ENCODE measurements around the gene SNAP23.

SNAP23 gene

GRCh38 chr15:42490671-42491538 is 4.5 kb upstream of the SNAP23 start, which contains the start of gene ZNF106:
Gene ZNF106 (minus strand): TSS chr15:42491141. CDS start chr15:42472289, 18,852 bp downstream.
- H3K4me3 ChIP-seq (ENCODE audit: low read length) = peak within 1 kb of the TSS; percentile 92
- no peaks in the 10 kb centered on the region for H3K9me3 ChIP-seq (ENCODE audit: control insufficient read depth, insufficient read depth, low read length)
- H3K4me1 ChIP-seq (ENCODE audit: control insufficient read depth, low read length) = peaks cover 45% of the 10 kb centered on the region
- TF ChIP-seq, protein P1, sequence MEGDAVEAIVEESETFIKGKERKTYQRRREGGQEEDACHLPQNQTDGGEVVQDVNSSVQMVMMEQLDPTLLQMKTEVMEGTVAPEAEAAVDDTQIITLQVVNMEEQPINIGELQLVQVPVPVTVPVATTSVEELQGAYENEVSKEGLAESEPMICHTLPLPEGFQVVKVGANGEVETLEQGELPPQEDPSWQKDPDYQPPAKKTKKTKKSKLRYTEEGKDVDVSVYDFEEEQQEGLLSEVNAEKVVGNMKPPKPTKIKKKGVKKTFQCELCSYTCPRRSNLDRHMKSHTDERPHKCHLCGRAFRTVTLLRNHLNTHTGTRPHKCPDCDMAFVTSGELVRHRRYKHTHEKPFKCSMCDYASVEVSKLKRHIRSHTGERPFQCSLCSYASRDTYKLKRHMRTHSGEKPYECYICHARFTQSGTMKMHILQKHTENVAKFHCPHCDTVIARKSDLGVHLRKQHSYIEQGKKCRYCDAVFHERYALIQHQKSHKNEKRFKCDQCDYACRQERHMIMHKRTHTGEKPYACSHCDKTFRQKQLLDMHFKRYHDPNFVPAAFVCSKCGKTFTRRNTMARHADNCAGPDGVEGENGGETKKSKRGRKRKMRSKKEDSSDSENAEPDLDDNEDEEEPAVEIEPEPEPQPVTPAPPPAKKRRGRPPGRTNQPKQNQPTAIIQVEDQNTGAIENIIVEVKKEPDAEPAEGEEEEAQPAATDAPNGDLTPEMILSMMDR (IDR thresholded peaks at IDR 0.05; ENCODE audit: low read depth, low read length, poor library complexity, severe bottlenecking) = peak; percentile 48
- TF ChIP-seq EZH2phosphoT487 (IDR thresholded peaks at IDR 0.05; ENCODE audit: borderline replicate concordance, low read length) = no peak
- H3K27me3 ChIP-seq (ENCODE audit: control insufficient read depth, low read length) = no peaks in the 10 kb centered on the region
- H3K79me2 ChIP-seq (ENCODE audit: control insufficient read depth, low read length) = peaks cover 55% of the 10 kb centered on the region
- peak within 1 kb of the TSS; percentile 96 for H3K4me2 ChIP-seq (ENCODE audit: low read length)
- H4K20me1 ChIP-seq (ENCODE audit: control insufficient read depth, insufficient read depth, low read depth, low read length) = no peaks in the 10 kb centered on the region
- H3F3A ChIP-seq (ENCODE audit: control insufficient read depth, insufficient read depth) = peaks cover 7% of the 10 kb centered on the region; the same call in 1 of the 2 replicates
- peak within 1 kb of the TSS; percentile 85 for H3K27ac ChIP-seq (ENCODE audit: low read depth, low read length)
- H3K36me3 ChIP-seq (ENCODE audit: control insufficient read depth, low read length) = peaks cover 4% of the 10 kb centered on the region
- no peaks in the 10 kb centered on the region for H3K9me2 ChIP-seq (replicated peaks; ENCODE audit: control insufficient read depth, low read length)

DNA sequence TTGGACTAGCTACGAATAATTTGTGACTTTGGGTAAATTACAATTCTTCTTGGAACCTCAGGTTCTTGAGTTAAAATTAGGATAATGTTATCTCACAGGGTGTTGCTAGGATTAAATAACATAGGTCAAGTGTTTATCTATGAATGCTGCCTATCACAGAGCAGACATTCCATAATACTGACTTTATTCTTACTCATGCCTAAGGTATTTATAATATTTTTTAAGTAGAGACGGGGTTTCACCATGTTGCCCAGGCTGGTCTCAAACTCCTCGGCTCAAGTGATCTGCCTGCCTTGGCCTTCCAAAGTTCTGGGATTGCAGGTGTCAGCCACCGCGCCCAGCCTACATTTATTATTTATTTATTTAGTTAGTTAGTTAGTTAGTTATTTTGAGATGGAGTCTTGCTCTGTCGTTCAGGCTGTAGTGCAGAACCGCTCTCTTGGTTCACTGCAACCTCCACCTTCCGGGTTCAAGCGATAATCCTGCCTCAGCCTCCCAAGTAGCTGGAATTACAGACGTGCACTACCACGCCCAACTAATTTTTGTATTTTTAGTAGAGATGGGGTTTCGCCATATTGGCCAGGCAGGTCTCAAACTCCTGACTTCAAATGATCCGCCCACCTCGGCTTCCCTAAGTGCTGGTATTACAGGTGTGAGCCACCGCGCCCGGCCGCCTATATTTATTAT is 3.8 kb upstream of the SNAP23 start:
- Histone ChIP-seq H3K4me2 (ENCODE audit: low read length) (peak overlapping the region; percentile 96), H3K79me2 (ENCODE audit: control insufficient read depth, low read length) (peaks cover 55% of the 10 kb centered on the region)

GRCh38 chr15:42493679-42494078 is 1.8 kb upstream of the SNAP23 start:
- H3K36me3 ChIP-seq (ENCODE audit: control insufficient read depth, low read length) = peaks cover under 1% of the 10 kb centered on the region
- peak overlapping the region; percentile 76 for H3K4me2 ChIP-seq (ENCODE audit: low read length)
- peak overlapping the region; percentile 80 for H3K27ac ChIP-seq (ENCODE audit: low read depth, low read length)
- no peaks in the 10 kb centered on the region for H3K9me3 ChIP-seq (ENCODE audit: control insufficient read depth, insufficient read depth, low read length)
- peaks cover 10% of the 10 kb centered on the region for H3F3A ChIP-seq (ENCODE audit: control insufficient read depth, insufficient read depth)
- H3K4me3 ChIP-seq (ENCODE audit: low read length) = peak overlapping the region; percentile 65
- H4K20me1 ChIP-seq (ENCODE audit: control insufficient read depth, insufficient read depth, low read depth, low read length) = no peaks in the 10 kb centered on the region
- no peaks in the 10 kb centered on the region for H3K9me2 ChIP-seq (replicated peaks; ENCODE audit: control insufficient read depth, low read length)
- H3K27me3 ChIP-seq (ENCODE audit: control insufficient read depth, low read length) = no peaks in the 10 kb centered on the region
- H3K79me2 ChIP-seq (ENCODE audit: control insufficient read depth, low read length) = peaks cover 56% of the 10 kb centered on the region
- TF ChIP-seq, protein P1 (IDR thresholded peaks at IDR 0.05; ENCODE audit: low read depth, low read length, poor library complexity, severe bottlenecking) = no peak
- no peak for TF ChIP-seq EZH2phosphoT487 (IDR thresholded peaks at IDR 0.05; ENCODE audit: borderline replicate concordance, low read length)
- peaks cover 65% of the 10 kb centered on the region for H3K4me1 ChIP-seq (ENCODE audit: control insufficient read depth, low read length)

More for the DNA sequence above, 3.8 kb upstream of the SNAP23 start:
- Histone ChIP-seq H3F3A (ENCODE audit: control insufficient read depth, insufficient read depth) (peaks cover 7% of the 10 kb centered on the region; the same call in 1 of the 2 replicates), H3K27ac (ENCODE audit: low read depth, low read length) (peak overlapping the region; percentile 85), H3K9me3 (ENCODE audit: control insufficient read depth, insufficient read depth, low read length) (no peaks in the 10 kb centered on the region), H3K9me2 (replicated peaks; ENCODE audit: control insufficient read depth, low read length) (no peaks in the 10 kb centered on the region), H3K4me3 (ENCODE audit: low read length) (peak overlapping the region; percentile 92), H3K27me3 (ENCODE audit: control insufficient read depth, low read length) (no peaks in the 10 kb centered on the region), H3K36me3 (ENCODE audit: control insufficient read depth, low read length) (peaks cover 4% of the 10 kb centered on the region), H3K4me1 (ENCODE audit: control insufficient read depth, low read length) (peaks cover 51% of the 10 kb centered on the region), H4K20me1 (ENCODE audit: control insufficient read depth, insufficient read depth, low read depth, low read length) (no peaks in the 10 kb centered on the region)
- no peak for TF ChIP-seq EZH2phosphoT487 (IDR thresholded peaks at IDR 0.05; ENCODE audit: borderline replicate concordance, low read length)
- TF ChIP-seq, protein P1 (IDR thresholded peaks at IDR 0.05; ENCODE audit: low read depth, low read length, poor library complexity, severe bottlenecking) = no peak
